SK-N-SH treated with all-trans-retinoic acid at 6 μM for 48 hours (cell line): Measurements from ENCODE around the gene SLMAP.

ENCODE experiments used
- ATAC-seq: fragments of 200-7000 bp; cut with Tn5 transposase; 3 replicates; pipeline ENCODE4 v1.9.1; 2020; ENCODE audit warnings: mild to moderate bottlenecking, moderate library complexity
- ARNTL ChIP-seq: fragments of 450-650 bp; formaldehyde crosslinking; IDR thresholded peaks from 2 replicates; pipeline ENCODE4 v1.5.0; 2020; ENCODE audit warnings: low read depth, mild to moderate bottlenecking, moderate library complexity, borderline replicate concordance
- BACH2 ChIP-seq: fragments of 250-450 bp; sonication (Bioruptor Pico); IDR thresholded peaks from 2 replicates; pipeline ENCODE4 v1.9.0; 2021; ENCODE audit warnings: mild to moderate bottlenecking, borderline replicate concordance
- CSDC2 ChIP-seq: fragments of 250-450 bp; sonication (Bioruptor Pico); IDR thresholded peaks from 2 replicates; pipeline ENCODE4 v1.5.0; 2020; ENCODE audit warnings: mild to moderate bottlenecking, moderate library complexity
- ESRRG ChIP-seq: fragments of 250-450 bp; sonication (Bioruptor Pico); IDR thresholded peaks from 2 replicates; pipeline ENCODE4 v1.6.1; 2021; ENCODE audit warnings: mild to moderate bottlenecking
- GLIS3 ChIP-seq: fragments of 250-450 bp; sonication (Bioruptor Pico); IDR thresholded peaks from 2 replicates; pipeline ENCODE4 v1.5.0; 2020; ENCODE audit warnings: mild to moderate bottlenecking, moderate library complexity
- PATZ1 ChIP-seq: fragments of 250-450 bp; sonication (Bioruptor Pico); IDR thresholded peaks from 2 replicates; pipeline ENCODE4 v1.8.0; 2020; ENCODE audit warnings: mild to moderate bottlenecking, moderate library complexity, borderline replicate concordance
- RARB ChIP-seq: fragments of 250-450 bp; sonication (Bioruptor Pico); IDR thresholded peaks from 2 replicates; pipeline ENCODE4 v1.8.0; 2021; ENCODE audit warnings: mild to moderate bottlenecking, moderate library complexity
- SNAI2 ChIP-seq: fragments of 250-450 bp; sonication (Bioruptor Pico); IDR thresholded peaks from 2 replicates; pipeline ENCODE4 v1.5.0; 2020; ENCODE audit warnings: mild to moderate bottlenecking, moderate library complexity
- TCF4 ChIP-seq: fragments of 250-450 bp; sonication (Bioruptor Pico); IDR thresholded peaks from 2 replicates; pipeline ENCODE4 v1.8.0; 2021; ENCODE audit warnings: mild to moderate bottlenecking, moderate library complexity, borderline replicate concordance
- TOX ChIP-seq: fragments of 250-450 bp; sonication (Bioruptor Pico); IDR thresholded peaks from 2 replicates; pipeline ENCODE4 v1.8.0; 2021; ENCODE audit warnings: mild to moderate bottlenecking, moderate library complexity, borderline replicate concordance
- ZFP3 ChIP-seq: fragments of 250-450 bp; sonication (Bioruptor Pico); IDR thresholded peaks from 2 replicates; pipeline ENCODE4 v1.5.0; 2020; ENCODE audit warnings: mild to moderate bottlenecking, moderate library complexity
- ZFP30 ChIP-seq: fragments of 450-650 bp; formaldehyde crosslinking; IDR thresholded peaks from 2 replicates; pipeline ENCODE4 v1.5.0; 2022; ENCODE audit warnings: mild to moderate bottlenecking, moderate library complexity
- ZNF565 ChIP-seq: fragments of 450-650 bp; formaldehyde crosslinking; conservative IDR thresholded peaks from 2 replicates; pipeline ENCODE4 v1.5.0; 2020; ENCODE audit warnings: low read depth, mild to moderate bottlenecking, moderate library complexity
- ZNF70 ChIP-seq: fragments of 450-650 bp; formaldehyde crosslinking; IDR thresholded peaks from 2 replicates; pipeline ENCODE4 v1.5.0; 2020; ENCODE audit warnings: mild to moderate bottlenecking, moderate library complexity
- ZNF8 ChIP-seq: fragments of 450-650 bp; formaldehyde crosslinking; IDR thresholded peaks from 2 replicates; pipeline ENCODE4 v1.5.0; 2020; ENCODE audit warnings: mild to moderate bottlenecking, moderate library complexity
- TF ChIP-seq, protein P1 (sequence below): fragments of 250-450 bp; sonication (Bioruptor Pico); IDR thresholded peaks from 2 replicates; pipeline ENCODE4 v1.5.1; 2020; ENCODE audit warnings: low read depth, mild to moderate bottlenecking, moderate library complexity
- TF ChIP-seq, protein P2 (sequence below): fragments of 250-450 bp; sonication (Bioruptor Pico); IDR thresholded peaks from 2 replicates; pipeline ENCODE4 v1.5.0; 2020; ENCODE audit warnings: mild to moderate bottlenecking, moderate library complexity
- TF ChIP-seq, protein P3 (sequence below): fragments of 250-450 bp; sonication (Bioruptor Pico); IDR thresholded peaks from 2 replicates; pipeline ENCODE4 v1.8.0; 2021; ENCODE audit warnings: low read depth, mild to moderate bottlenecking, moderate library complexity, borderline replicate concordance
- TF ChIP-seq, protein P4 (sequence below): fragments of 250-450 bp; sonication (Bioruptor Pico); IDR thresholded peaks from 2 replicates; pipeline ENCODE4 v1.5.1; 2021; ENCODE audit warnings: mild to moderate bottlenecking, moderate library complexity

Gene SLMAP

GRCh38 chr3:57752307-57752706 is 3.8 kb upstream of the SLMAP start:
- ATAC-seq = no peak
- TF ChIP-seq ZFP3 (CRISPR knock-in tag) = no peak
- no peak for TF ChIP-seq ARNTL (CRISPR knock-in tag)
- TF ChIP-seq RARB (CRISPR knock-in tag) = no peak
- TF ChIP-seq ZNF565 = no peak
- no peak for TF ChIP-seq PATZ1
- TF ChIP-seq ZNF8 = no peak
- TF ChIP-seq, protein P1, sequence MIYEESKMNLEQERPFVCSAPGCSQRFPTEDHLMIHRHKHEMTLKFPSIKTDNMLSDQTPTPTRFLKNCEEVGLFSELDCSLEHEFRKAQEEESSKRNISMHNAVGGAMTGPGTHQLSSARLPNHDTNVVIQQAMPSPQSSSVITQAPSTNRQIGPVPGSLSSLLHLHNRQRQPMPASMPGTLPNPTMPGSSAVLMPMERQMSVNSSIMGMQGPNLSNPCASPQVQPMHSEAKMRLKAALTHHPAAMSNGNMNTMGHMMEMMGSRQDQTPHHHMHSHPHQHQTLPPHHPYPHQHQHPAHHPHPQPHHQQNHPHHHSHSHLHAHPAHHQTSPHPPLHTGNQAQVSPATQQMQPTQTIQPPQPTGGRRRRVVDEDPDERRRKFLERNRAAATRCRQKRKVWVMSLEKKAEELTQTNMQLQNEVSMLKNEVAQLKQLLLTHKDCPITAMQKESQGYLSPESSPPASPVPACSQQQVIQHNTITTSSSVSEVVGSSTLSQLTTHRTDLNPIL (CRISPR knock-in tag) = no peak
- TF ChIP-seq BACH2 (CRISPR knock-in tag) = no peak
- TF ChIP-seq, all 23 proteins: peak for 0

- TF ChIP-seq ESRRG (CRISPR knock-in tag) = no peak
- no peak for TF ChIP-seq ARNTL (CRISPR knock-in tag)
- TF ChIP-seq, protein P1 (CRISPR knock-in tag) = no peak
- TF ChIP-seq SNAI2 (CRISPR knock-in tag) = no peak
- TF ChIP-seq, protein P2, sequence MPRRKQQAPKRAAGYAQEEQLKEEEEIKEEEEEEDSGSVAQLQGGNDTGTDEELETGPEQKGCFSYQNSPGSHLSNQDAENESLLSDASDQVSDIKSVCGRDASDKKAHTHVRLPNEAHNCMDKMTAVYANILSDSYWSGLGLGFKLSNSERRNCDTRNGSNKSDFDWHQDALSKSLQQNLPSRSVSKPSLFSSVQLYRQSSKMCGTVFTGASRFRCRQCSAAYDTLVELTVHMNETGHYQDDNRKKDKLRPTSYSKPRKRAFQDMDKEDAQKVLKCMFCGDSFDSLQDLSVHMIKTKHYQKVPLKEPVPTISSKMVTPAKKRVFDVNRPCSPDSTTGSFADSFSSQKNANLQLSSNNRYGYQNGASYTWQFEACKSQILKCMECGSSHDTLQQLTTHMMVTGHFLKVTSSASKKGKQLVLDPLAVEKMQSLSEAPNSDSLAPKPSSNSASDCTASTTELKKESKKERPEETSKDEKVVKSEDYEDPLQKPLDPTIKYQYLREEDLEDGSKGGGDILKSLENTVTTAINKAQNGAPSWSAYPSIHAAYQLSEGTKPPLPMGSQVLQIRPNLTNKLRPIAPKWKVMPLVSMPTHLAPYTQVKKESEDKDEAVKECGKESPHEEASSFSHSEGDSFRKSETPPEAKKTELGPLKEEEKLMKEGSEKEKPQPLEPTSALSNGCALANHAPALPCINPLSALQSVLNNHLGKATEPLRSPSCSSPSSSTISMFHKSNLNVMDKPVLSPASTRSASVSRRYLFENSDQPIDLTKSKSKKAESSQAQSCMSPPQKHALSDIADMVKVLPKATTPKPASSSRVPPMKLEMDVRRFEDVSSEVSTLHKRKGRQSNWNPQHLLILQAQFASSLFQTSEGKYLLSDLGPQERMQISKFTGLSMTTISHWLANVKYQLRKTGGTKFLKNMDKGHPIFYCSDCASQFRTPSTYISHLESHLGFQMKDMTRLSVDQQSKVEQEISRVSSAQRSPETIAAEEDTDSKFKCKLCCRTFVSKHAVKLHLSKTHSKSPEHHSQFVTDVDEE (CRISPR knock-in tag) = no peak
- TF ChIP-seq, protein P3, sequence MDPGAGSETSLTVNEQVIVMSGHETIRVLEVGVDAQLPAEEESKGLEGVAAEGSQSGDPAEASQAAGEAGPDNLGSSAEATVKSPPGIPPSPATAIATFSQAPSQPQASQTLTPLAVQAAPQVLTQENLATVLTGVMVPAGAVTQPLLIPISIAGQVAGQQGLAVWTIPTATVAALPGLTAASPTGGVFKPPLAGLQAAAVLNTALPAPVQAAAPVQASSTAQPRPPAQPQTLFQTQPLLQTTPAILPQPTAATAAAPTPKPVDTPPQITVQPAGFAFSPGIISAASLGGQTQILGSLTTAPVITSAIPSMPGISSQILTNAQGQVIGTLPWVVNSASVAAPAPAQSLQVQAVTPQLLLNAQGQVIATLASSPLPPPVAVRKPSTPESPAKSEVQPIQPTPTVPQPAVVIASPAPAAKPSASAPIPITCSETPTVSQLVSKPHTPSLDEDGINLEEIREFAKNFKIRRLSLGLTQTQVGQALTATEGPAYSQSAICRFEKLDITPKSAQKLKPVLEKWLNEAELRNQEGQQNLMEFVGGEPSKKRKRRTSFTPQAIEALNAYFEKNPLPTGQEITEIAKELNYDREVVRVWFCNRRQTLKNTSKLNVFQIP = no peak
- no peak for TF ChIP-seq ZFP30 (CRISPR knock-in tag)
- TF ChIP-seq ZNF70 = no peak
- TF ChIP-seq ZNF565 = no peak
- no peak for TF ChIP-seq GLIS3 (CRISPR knock-in tag)
- no peak for ATAC-seq
These were observed 3.1 kb upstream of the SLMAP start for GRCh38 chr3:57753016-57753415.

GRCh38 chr3:57755368-57755675 is 787 bp upstream of the SLMAP start:
- TF ChIP-seq ZNF70 = no peak
- no peak for TF ChIP-seq ZFP3 (CRISPR knock-in tag)
- TF ChIP-seq TOX = no peak
- no peak for TF ChIP-seq CSDC2 (CRISPR knock-in tag)
- no peak for TF ChIP-seq PATZ1
- no peak for TF ChIP-seq ZNF565
- TF ChIP-seq TCF4 = no peak
- no peak for TF ChIP-seq ZNF8
- TF ChIP-seq, protein P2 (CRISPR knock-in tag) = no peak
- TF ChIP-seq, protein P1 (CRISPR knock-in tag) = no peak
- TF ChIP-seq SNAI2 (CRISPR knock-in tag) = no peak
- no peak for TF ChIP-seq ZFP30 (CRISPR knock-in tag)
- TF ChIP-seq, protein P4, sequence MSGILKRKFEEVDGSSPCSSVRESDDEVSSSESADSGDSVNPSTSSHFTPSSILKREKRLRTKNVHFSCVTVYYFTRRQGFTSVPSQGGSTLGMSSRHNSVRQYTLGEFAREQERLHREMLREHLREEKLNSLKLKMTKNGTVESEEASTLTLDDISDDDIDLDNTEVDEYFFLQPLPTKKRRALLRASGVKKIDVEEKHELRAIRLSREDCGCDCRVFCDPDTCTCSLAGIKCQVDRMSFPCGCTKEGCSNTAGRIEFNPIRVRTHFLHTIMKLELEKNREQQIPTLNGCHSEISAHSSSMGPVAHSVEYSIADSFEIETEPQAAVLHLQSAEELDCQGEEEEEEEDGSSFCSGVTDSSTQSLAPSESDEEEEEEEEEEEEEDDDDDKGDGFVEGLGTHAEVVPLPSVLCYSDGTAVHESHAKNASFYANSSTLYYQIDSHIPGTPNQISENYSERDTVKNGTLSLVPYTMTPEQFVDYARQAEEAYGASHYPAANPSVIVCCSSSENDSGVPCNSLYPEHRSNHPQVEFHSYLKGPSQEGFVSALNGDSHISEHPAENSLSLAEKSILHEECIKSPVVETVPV = no peak
- TF ChIP-seq ARNTL (CRISPR knock-in tag) = no peak
- peak; percentile 8; the same call in 1 of the 3 replicates for ATAC-seq
